Measurements from ENCODE around the gene RUBCNL.

GRCh38 chr13:46352805-46353204 is 34.2 kb downstream of the RUBCNL start:
- TF ChIP-seq EZH2 (optimal IDR thresholded peaks at IDR 0.05; ENCODE audit: low read depth, low read length) (no peak), CTCF (IDR thresholded peaks at IDR 0.05; ENCODE audit: low read length) (no peak), EZH2phosphoT487 (IDR thresholded peaks at IDR 0.05; ENCODE audit: low read length) (no peak)
